Measurements from ENCODE around the gene SIM2. TPM values are rescaled to one million over a fixed set of nuclear protein-coding genes. Genes with fewer than 3 reads are reported as not detected.

SIM2 gene
- total RNA-seq, 1 donor from 2014 or later: not detected

DNA sequence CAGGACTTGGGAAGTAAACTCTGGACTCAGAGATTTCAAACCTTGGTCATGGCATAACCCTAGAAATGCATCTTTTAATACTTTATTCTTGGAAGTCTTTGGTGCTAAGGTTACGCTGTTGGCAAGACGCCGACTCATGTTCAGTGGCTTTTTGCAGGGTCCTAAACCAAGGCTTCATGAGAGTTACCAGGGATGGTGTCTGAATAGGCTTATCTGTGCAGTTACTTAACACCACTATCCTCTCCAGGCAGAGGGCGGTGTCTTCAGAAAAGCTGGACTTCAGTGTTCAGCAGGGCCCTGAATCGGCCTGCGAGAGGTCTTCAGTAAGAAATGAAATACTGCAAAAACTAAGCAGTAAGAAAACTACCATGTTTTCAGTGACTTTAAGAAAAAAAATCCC, 58.3 kb downstream of the SIM2 start:
- TF ChIP-seq POLR2AphosphoS5 (IDR thresholded peaks at IDR 0.05; ENCODE audit: insufficient read depth in 1 of 2, low read depth in 1 of 2): no peak
- intact Hi-C loops (cut with DNase I): no loop called here
- H3K36me3 ChIP-seq: no peaks in the 10 kb centered on the region
- no peak overlapping the region for H3K4me3 ChIP-seq
- no peaks in the 10 kb centered on the region for H3K27me3 ChIP-seq
- DNase-seq (ENCODE audit: extremely low spot score in 2 of 2): no peak
- no peak overlapping the region for H3K27ac ChIP-seq
- no peaks in the 10 kb centered on the region for H3K4me1 ChIP-seq
- H3K9me3 ChIP-seq: no peaks in the 10 kb centered on the region

DNA sequence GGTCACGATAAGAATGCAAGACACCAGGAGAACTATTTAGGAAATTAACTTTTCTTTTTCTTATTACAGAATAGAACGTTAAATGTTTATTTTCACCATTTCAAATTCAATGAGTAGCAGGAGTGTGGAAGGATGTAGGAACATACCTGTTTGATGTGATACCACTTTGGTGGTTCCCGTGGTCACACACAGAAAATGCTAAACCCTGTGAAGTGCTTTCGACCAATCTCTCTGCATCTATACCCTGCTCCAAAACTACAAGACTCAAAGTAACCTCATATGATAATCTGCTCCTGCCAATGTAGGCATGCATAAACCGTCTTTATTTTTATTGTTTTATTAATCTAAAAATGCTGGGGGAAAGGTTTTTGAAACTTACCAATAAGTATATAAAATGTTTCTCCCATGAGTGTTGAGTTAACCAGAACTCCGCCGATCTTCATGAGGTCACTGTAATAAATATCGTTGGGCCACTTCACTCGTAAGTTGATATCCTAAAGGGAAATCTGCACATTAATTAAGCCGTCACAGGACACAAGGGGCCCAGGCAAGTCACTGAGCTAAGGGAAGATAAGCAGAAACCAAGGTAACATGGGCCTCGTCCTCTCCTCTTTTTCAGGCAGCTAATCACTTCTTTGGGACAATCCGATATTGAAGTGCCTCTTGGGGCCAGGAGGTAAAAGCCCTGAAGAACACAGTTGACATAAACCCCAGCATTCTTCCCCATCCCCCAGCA, 60.6 kb downstream of the SIM2 start:
- Histone ChIP-seq H3K36me3 (no peaks in the 10 kb centered on the region), H3K9me3 (no peaks in the 10 kb centered on the region), H3K4me3 (no peak overlapping the region), H3K27ac (no peak overlapping the region), H3K4me1 (no peaks in the 10 kb centered on the region), H3K27me3 (no peaks in the 10 kb centered on the region)
- TF ChIP-seq POLR2AphosphoS5 (IDR thresholded peaks at IDR 0.05; ENCODE audit: insufficient read depth in 1 of 2, low read depth in 1 of 2): no peak
- no peak for DNase-seq (ENCODE audit: extremely low spot score in 2 of 2)
- intact Hi-C loops (cut with DNase I): no loop called here

DNA sequence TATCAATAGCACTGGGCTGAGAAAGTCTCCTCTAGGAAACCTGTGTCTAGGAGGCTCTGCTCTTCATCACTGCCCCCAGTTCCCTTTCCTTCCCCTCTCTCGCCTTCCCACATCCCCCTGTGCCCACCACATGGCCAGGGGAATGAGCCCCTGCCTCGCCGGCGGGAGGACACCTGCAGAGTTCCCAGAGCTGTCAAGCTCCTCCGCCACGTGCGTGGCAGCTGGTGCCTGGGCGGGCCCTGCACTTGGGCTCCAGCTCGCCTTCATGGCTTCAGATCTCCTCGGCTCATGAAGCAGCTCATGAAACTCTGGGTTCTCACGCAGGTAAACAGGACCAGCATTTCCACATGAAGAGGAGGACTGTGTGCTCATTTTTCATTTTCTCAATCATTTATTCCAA, 62.8 kb downstream of the SIM2 start:
- Histone ChIP-seq H3K9me3 (no peaks in the 10 kb centered on the region), H3K4me1 (no peaks in the 10 kb centered on the region), H3K4me3 (no peak overlapping the region), H3K36me3 (no peaks in the 10 kb centered on the region), H3K27ac (no peak overlapping the region), H3K27me3 (no peaks in the 10 kb centered on the region)
- TF ChIP-seq, protein P1, sequence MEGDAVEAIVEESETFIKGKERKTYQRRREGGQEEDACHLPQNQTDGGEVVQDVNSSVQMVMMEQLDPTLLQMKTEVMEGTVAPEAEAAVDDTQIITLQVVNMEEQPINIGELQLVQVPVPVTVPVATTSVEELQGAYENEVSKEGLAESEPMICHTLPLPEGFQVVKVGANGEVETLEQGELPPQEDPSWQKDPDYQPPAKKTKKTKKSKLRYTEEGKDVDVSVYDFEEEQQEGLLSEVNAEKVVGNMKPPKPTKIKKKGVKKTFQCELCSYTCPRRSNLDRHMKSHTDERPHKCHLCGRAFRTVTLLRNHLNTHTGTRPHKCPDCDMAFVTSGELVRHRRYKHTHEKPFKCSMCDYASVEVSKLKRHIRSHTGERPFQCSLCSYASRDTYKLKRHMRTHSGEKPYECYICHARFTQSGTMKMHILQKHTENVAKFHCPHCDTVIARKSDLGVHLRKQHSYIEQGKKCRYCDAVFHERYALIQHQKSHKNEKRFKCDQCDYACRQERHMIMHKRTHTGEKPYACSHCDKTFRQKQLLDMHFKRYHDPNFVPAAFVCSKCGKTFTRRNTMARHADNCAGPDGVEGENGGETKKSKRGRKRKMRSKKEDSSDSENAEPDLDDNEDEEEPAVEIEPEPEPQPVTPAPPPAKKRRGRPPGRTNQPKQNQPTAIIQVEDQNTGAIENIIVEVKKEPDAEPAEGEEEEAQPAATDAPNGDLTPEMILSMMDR (IDR thresholded peaks at IDR 0.05): no peak
- no peak for DNase-seq (ENCODE audit: extremely low spot score in 2 of 2)
- intact Hi-C loops (cut with DNase I): no loop called here

DNA sequence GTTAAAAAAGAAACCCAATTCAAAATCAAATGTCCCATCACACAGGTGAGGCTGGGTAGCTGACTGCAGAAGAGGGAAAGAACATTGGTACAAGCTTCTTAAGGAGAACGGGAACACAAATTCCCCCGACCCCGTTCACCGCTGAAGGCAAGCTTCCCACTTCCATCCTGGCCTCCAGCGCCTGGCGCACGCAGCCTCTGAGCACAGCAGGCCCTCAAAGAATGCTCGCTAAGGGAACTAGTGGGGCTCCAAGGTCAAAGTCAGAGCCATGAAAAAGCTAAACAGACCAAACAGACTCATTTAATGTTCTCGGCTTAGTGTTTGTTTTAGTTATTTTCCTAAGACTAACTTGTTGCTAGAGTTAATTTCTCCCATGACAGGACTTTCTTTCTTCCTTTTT, 63.7 kb downstream of the SIM2 start:
- intact Hi-C loops (cut with DNase I): no loop called here
- Histone ChIP-seq H3K27me3 (no peaks in the 10 kb centered on the region), H3K36me3 (no peaks in the 10 kb centered on the region), H3K27ac (no peak overlapping the region), H3K4me1 (no peaks in the 10 kb centered on the region), H3K9me3 (no peaks in the 10 kb centered on the region), H3K4me3 (no peak overlapping the region)
- no peak for DNase-seq (ENCODE audit: extremely low spot score in 2 of 2)
- TF ChIP-seq, protein P1 (IDR thresholded peaks at IDR 0.05): no peak
- TF ChIP-seq POLR2A (IDR thresholded peaks at IDR 0.05): no peak
- TF ChIP-seq POLR2AphosphoS5 (IDR thresholded peaks at IDR 0.05; ENCODE audit: insufficient read depth in 1 of 2, low read depth in 1 of 2): no peak

DNA sequence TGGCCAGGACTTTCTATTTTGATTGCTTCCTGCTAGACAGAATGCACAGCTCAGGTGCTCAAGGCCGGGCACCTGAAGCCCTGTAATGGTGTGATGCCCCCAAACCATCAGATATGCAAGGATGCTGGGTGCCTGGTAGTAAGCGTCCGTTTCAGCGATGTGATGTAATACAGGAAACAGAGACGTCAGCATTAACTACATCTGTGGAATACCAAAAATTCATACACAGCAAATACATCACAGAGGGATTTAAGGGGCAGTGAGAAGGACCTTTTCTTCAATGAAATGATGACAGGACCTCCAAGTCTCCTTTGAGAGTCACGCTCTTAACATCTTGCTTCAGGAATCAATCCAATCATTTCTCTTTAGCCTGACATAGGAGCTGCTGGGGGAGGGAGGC, 64.4 kb downstream of the SIM2 start:
- Histone ChIP-seq H3K36me3 (no peaks in the 10 kb centered on the region), H3K4me1 (no peaks in the 10 kb centered on the region), H3K4me3 (no peak overlapping the region), H3K27me3 (no peaks in the 10 kb centered on the region), H3K9me3 (no peaks in the 10 kb centered on the region), H3K27ac (no peak overlapping the region)
- no peak for DNase-seq (ENCODE audit: extremely low spot score in 2 of 2)
- TF ChIP-seq POLR2AphosphoS5 (IDR thresholded peaks at IDR 0.05; ENCODE audit: insufficient read depth in 1 of 2, low read depth in 1 of 2) (no peak), POLR2A (IDR thresholded peaks at IDR 0.05) (no peak)
- TF ChIP-seq, protein P1 (IDR thresholded peaks at IDR 0.05): no peak
- intact Hi-C loops (cut with DNase I): no loop called here

DNA sequence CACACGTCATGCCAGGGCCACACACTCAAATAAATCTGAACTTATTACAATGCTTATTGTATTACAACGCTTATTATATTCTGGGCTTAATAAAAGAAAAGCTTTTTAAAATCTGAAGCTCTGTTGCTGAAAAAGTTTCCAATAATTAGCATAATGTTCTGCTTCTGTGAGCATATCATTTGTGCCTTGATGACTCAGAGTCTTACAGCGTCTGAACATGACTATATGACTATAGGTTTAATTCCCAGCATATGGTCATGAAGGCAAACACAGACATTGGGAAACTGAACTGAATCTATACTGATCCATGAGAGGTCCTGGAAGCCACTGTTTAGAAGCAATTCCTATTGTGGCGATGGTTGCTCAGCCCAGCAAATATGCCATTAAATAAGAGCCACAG, 66.3 kb downstream of the SIM2 start:
- DNase-seq (ENCODE audit: extremely low spot score in 2 of 2): no peak
- Histone ChIP-seq H3K27me3 (no peaks in the 10 kb centered on the region), H3K27ac (no peak overlapping the region), H3K4me3 (no peak overlapping the region), H3K9me3 (no peaks in the 10 kb centered on the region), H3K4me1 (no peaks in the 10 kb centered on the region), H3K36me3 (no peaks in the 10 kb centered on the region)
- intact Hi-C loops (cut with DNase I): no loop called here
- TF ChIP-seq, protein P1 (IDR thresholded peaks at IDR 0.05): no peak
- no peak for TF ChIP-seq POLR2AphosphoS5 (IDR thresholded peaks at IDR 0.05; ENCODE audit: insufficient read depth in 1 of 2, low read depth in 1 of 2)
- TF ChIP-seq POLR2A (IDR thresholded peaks at IDR 0.05): no peak
